Skeletal muscle cell (primary cell): ENCODE measurements around the gene SERINC3.
"Not testable (repeated sequence)": the region's sequence is repeated elsewhere in the genome, so short reads cannot be mapped to it uniquely, and the experiment has no call there.

Source experiments
- DNase-seq: peaks from one replicate; pipeline ENCODE4 v3.0.0-alpha.2; 2010; ENCODE audit warnings: low read depth
- H3K4me3 ChIP-seq: 2 replicates; pipeline ENCODE4 v1.5.1; 2011; ENCODE audit warnings: low read depth, mild to moderate bottlenecking, control low read depth, low read length, moderate library complexity

The SERINC3 gene

DNA sequence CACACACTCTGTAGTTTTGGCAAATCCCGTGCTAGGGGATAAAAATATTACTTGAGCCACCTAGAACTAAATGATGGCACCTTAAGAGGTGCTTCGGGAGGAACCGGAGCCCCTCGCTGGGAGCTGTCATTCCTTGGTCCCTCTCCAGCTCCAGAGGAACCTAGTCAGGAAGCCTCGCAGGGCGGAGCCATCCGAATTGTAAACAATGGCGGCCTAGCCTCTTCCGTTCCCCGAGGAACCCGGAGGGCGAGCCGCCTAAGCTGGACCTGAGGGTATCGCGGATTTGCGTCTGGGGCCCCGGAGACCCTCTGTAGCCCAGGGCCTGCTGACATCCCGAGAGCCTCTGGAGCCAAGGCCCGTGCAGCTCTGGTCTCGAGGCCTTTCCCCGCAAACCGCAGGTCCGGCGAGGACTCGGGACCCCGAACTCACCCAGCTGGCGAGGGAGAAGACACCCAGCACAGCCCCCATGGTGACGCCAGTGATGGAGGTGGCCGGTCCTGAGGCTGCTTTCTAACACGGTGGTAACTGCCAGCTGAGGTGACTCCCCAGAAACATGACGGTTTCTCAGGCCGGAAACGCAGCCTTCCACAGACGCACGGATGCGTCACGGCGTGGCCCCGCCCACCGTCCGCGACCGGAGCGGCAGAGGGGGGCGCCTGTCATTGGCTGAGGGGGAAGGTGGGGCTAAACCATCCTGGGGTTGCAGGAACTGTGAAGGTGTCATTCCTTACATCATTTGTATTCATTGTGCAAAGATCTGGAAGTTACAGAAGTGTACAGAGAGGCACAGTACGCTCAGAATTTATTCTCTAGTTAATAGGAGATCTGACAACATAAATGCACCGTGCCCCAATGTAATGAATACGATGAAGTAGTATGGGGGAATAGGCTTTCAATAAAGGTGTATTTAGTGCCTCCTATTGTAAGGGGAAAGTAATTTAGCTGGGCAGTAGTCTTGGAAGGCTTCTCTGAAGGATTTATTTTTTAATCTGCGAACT, at the start of gene SERINC3:
TSS of gene SERINC3 (minus strand) at position 587 of the 998 bp plus-strand sequence. CDS start at position 468, 119 bp downstream.
- peak; percentile 95 for DNase-seq
- H3K4me3 ChIP-seq, result peak within 1 kb of the TSS; percentile 93

DNA sequence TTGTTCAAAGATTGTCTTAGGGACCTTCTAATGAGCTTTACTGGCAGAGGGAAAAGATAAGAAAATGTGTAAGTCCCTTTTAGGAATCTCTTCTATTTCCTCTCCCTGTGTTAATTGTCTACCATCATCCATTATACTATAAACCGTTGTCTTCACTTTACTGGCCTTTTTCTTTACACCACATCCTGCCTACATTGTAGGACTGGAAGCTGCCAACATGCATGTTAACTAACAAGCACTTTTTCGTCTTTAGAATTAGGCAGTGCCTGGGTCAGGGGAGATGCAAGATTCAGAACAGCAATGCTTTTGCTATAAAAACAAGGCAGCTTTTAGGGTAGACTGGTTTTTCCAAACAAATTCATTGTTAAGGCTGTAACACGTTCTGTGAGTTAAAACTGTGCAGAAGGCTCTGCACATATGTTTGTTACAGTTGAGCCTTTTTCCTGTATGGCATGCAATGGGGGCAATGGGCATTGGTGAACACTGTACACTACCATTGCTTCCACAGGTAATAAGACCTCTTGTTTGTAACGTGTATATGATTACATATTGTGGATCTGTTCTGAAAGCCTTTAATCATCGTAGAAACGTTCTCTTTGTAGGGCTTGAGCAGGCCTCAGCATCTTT, 49.6 kb upstream of the SERINC3 start:
- H3K4me3 ChIP-seq, result no peak overlapping the region
- no peak for DNase-seq

DNA sequence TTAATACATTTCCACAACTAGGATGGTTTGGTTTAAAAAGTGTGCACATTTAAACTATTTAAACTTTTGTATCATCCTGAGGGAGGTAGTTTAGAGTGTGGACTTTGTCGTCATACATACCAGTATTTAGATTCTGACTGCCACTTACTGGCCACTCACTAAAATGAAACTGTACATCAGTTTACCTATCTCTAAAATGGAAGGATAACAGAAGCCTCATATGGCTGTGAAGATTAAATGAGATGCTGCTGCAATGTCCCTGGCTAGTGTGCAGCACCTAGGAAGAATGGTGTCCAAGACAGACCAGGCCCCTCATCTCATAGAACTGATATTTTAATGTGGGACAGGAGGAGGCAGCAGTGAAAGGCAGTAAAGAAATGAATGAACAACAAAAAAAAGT, 48.5 kb upstream of the SERINC3 start:
- DNase-seq, result no peak
- no peak overlapping the region for H3K4me3 ChIP-seq

- no peak for DNase-seq
- H3K4me3 ChIP-seq, result no peak overlapping the region
These were observed 44.9 kb upstream of the SERINC3 start for GRCh38 chr20:44566811-44567210.

DNA sequence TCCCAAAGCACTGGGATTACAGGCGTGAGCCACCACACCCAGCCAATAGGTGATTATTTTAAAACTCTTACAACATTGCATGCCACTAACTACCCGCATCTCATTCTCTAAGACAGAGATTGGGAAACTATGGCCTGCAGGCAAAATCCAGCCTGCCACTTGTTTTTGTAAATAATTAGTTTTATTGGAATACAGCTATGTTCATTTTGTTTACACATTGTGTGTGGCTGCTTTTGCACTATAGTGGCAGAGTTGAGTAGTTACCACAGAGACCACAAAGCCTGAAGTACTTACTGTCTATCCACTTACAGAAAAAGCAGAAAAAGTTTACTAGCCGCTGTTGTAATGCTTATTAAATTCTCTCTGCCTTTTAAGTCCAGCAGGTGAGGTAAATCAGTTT, 44.1 kb upstream of the SERINC3 start:
- H3K4me3 ChIP-seq, result no peak overlapping the region
- DNase-seq, result no peak

DNA sequence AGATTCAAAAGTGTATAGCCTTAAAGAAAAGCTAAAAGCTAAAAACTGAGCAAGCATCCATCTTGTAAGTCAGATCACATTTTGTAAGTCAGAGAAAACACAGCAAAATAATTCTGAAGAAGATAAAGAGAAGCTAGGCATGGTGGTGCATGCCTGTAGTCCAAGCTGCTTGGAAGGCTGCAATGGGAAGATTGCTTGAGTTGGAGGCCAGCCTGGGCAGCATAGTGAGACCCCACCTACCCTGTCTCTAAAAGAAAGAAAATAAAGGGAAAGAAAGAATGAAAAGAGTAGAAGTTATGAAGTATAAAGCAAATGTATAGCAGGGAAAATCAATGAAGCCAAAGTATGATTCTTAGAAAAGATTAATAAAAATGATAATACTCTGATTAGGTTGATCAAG, 40.0 kb upstream of the SERINC3 start:
- DNase-seq, result no peak
- no peak overlapping the region for H3K4me3 ChIP-seq

- DNase-seq, H3K4me3 ChIP-seq: not testable (repeated sequence)
These were observed 38.9 kb upstream of the SERINC3 start for GRCh38 chr20:44560818-44561217.

- H3K4me3 ChIP-seq, result no peak overlapping the region
- no peak for DNase-seq
These were observed 38.4 kb upstream of the SERINC3 start for GRCh38 chr20:44560229-44560628.

- DNase-seq, result no peak
- no peak overlapping the region for H3K4me3 ChIP-seq
These were observed 37.4 kb upstream of the SERINC3 start for GRCh38 chr20:44559302-44559701.

DNA sequence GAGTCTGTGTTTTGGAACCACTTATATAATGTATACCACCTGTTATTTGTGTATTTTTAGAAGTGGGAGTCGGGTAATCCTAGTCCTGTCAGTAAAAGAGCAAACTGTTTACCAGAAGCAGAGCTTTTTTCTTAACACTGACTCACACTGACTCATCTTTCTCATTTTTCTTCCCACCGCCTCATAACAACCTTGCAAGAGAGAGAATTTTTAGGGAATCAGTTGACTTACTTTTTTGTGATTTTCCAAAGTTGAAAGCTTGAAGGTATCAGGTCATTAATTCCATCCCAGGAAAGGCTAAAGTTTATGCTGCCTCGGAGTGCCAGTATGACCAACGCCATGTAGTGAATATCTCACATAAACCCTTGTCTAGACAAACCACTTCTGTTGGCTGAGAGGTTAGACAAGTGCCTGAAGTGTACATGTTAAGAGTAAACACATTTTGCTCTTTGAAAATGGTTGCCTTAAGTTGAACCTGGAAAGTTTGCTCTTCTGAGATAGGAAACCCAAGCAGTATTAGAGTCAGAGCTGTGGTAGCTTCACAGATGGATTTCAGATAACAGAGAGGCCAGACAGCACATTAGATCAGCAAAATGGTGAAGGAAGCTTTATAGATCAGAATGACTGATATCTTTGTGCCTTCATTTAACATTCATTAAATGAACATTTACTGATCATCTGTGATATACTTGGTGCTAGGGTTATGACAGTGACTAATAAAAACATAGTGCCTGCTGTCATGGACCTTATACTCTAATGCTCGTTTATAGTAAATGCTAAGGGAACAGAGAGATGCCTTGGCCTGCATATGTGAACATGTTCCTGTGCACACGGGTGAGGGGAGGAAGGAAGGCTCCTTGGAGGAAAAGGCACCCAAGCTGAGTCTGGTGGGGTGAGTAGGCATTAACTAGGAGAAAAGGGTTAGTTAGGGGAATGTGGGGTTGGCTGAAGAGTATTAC, 31.4 kb upstream of the SERINC3 start:
- H3K4me3 ChIP-seq, result no peak overlapping the region
- peak; percentile 58 for DNase-seq

- no peak for DNase-seq
- H3K4me3 ChIP-seq, result no peak overlapping the region
These were observed 30.7 kb upstream of the SERINC3 start for GRCh38 chr20:44552568-44552949.

DNA sequence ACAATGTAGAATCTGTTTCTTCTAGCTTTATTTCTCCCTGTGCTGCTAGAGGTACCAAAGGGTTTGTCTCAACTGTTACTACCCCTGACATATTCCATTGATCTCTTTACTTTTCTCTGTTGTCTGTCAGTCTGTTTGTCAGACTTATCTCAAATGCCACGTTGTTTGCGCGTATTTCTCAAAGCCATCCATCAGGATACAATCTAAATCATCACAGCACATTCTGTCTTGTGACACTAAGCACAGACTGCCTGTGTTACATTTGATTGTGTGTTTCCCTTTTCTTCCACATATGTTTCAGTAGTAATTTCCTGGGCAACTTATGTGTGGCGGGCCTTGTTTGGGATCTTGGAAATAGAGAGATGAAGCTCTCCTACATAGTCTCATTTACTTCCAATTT, 30.2 kb upstream of the SERINC3 start:
- no peak overlapping the region for H3K4me3 ChIP-seq
- DNase-seq, result no peak

GRCh38 chr20:44549123-44549522, 27.3 kb upstream of the SERINC3 start:
- DNase-seq, result no peak
- H3K4me3 ChIP-seq, result no peak overlapping the region

- no peak for DNase-seq
- no peak overlapping the region for H3K4me3 ChIP-seq
These were observed 25.5 kb upstream of the SERINC3 start for GRCh38 chr20:44547419-44547818.

- DNase-seq, result no peak
- no peak overlapping the region for H3K4me3 ChIP-seq
These were observed 22.4 kb upstream of the SERINC3 start for GRCh38 chr20:44544263-44544662.

DNA sequence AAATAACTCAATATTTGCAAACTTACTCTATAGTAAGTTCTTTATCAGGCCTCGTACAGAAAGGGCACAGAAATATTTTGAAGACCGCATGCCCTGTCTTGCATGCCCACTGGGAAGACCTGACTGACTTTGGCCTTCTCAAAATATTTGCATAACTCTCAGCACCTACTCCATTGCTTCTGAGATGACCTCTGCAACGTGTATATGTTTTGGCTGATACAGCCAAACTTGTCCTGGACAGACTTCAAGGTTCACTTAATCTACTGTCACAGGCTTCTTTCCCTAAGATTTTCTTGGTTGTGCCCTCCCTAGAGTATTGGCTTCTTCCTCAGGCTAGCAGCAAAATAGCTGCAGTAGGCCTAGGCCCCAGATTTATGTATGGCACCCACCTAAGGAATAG, 21.5 kb upstream of the SERINC3 start:
- DNase-seq, result no peak
- H3K4me3 ChIP-seq, result no peak overlapping the region

DNA sequence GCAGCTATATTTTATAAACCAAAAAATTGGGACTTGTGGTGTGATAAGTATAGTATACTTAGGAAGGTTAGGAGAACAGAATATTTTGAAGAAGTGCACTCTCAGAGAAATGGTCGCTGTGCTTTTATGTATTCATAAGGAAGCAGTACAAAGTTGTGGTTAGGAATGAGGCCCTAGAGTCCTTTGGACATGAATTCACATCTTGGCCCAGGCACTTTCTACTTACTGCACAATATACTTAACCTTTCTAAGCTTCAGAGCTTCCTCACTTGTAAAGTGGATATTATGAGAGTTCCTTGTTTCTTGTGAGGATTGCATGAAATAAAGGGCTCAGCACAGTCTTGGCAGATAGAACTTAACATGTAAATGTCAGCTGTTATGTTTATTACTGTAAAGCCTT, 21.0 kb upstream of the SERINC3 start:
- DNase-seq, result no peak
- no peak overlapping the region for H3K4me3 ChIP-seq

GRCh38 chr20:44541992-44542391, 20.1 kb upstream of the SERINC3 start:
- no peak for DNase-seq
- H3K4me3 ChIP-seq, result no peak overlapping the region

GRCh38 chr20:44540834-44541233, 19.0 kb upstream of the SERINC3 start:
- no peak overlapping the region for H3K4me3 ChIP-seq
- DNase-seq, result peak; percentile 32

DNA sequence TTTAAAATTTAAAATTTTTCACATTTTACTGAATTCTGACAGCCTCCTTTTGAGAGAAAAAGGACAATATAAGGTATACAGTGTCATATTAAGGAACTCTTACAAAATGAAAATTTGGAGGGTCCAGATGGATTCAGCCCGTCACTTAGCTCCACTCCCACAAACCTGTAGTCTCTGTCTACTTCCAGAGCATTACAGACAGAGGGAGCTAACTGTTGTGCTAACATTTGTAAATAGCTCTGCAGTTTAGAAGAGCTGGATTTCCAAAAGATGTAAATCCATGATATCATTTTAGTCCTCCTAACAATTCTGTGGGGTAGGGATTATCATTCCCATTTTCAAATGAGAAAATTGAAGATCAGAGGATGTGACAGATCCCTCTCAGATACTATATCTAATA, 16.1 kb upstream of the SERINC3 start:
- DNase-seq, result no peak
- no peak overlapping the region for H3K4me3 ChIP-seq
